Spleen (tissue), 11 donors: ENCODE results near the gene OSBPL7. TPM values are rescaled to one million over a fixed set of nuclear protein-coding genes. Genes with fewer than 3 reads are reported as not detected.

ENCODE experiments used
- DNase-seq: peaks from one replicate; pipeline ENCODE4 v3.0.0-alpha.2; 2020
- H3K27ac ChIP-seq, 8 donors: fragments of 200-600 bp; sonication (generic) in 7 of 8; 1 replicate in 4 of 8; 2 replicates in 4 of 8; pipeline versions ENCODE4 v1.5.0 to v1.8.0; 2016 to 2021; ENCODE audit warnings: inconsistent platforms in 4 of 8, mild to moderate bottlenecking in 4 of 8, moderate library complexity in 1 of 8
- H3K27me3 ChIP-seq, 7 donors: fragments of 200-600 bp; sonication (generic) in 6 of 7; replicated peaks in 1 of 7; 1 replicate in 4 of 7; 2 replicates in 3 of 7; pipeline versions ENCODE4 v1.5.0 to v1.8.0; 2016 to 2021; ENCODE audit warnings: inconsistent platforms in 3 of 7, mild to moderate bottlenecking in 1 of 7
- H3K36me3 ChIP-seq, 6 donors: fragments of 200-600 bp; sonication (generic) in 5 of 6; 1 replicate in 4 of 6; 2 replicates in 2 of 6; pipeline versions ENCODE4 v1.5.0 to v1.8.0; 2016 to 2021; ENCODE audit warnings: inconsistent platforms in 2 of 6
- H3K4me1 ChIP-seq, 6 donors: fragments of 200-600 bp; sonication (generic) in 5 of 6; 1 replicate in 3 of 6; 2 replicates in 3 of 6; pipeline versions ENCODE4 v1.5.0 to v1.8.0; 2016 to 2021; ENCODE audit warnings: inconsistent platforms in 3 of 6
- H3K4me3 ChIP-seq, 8 donors: fragments of 200-600 bp; sonication (generic) in 7 of 8; 1 replicate in 4 of 8; 2 replicates in 4 of 8; pipeline versions ENCODE4 v1.5.0 to v1.8.0; 2016 to 2021; ENCODE audit warnings: inconsistent platforms in 4 of 8, mild to moderate bottlenecking in 4 of 8, moderate library complexity in 2 of 8
- H3K9me3 ChIP-seq, 8 donors: fragments of 200-600 bp; sonication (generic) in 7 of 8; 1 replicate in 4 of 8; 2 replicates in 4 of 8; pipeline versions ENCODE4 v1.5.0 to v1.8.0; 2016 to 2021; ENCODE audit warnings: inconsistent platforms in 4 of 8
- CTCF ChIP-seq, 11 experiments: fragments of 200-600 bp in 7 of 11; fragments of 450-650 bp in 4 of 11; sonication (generic) in 4 of 11; IDR thresholded peaks in 8 of 11; conservative IDR thresholded peaks in 3 of 11; 1 replicate in 7 of 11; 2 replicates in 4 of 11; pipeline versions ENCODE4 v1.4.0 to v1.8.0; 2016 to 2021; ENCODE audit warnings: antibody characterized with exemption in 11 of 11, inconsistent platforms in 4 of 11, mild to moderate bottlenecking in 1 of 11
- POLR2A ChIP-seq, 3 donors: fragments of 450-650 bp; IDR thresholded peaks; one replicate each; pipeline ENCODE4 v1.5.1; 2017; ENCODE audit warnings: antibody characterized with exemption in 3 of 3, mild to moderate bottlenecking in 1 of 3
- POLR2AphosphoS5 ChIP-seq, 3 donors: sonication (generic); formaldehyde crosslinking; IDR thresholded peaks; one replicate each; pipeline ENCODE4 v1.5.1; 2017; ENCODE audit warnings: antibody characterized with exemption in 3 of 3
- whole genome bisulfite sequencing, 5 donors: extraction: QIAGEN DNeasy Blood & Tissue Kit in 3 of 5; methylation state at CpG; one replicate each; pipeline versions ENCODE4 v1.1.5 to v1.1.7; 2013 to 2018; 5-methylcytosine and 5-hydroxymethylcytosine counted together
- intact Hi-C: fragments of 100-400 bp; cut with DNase I; formaldehyde crosslinking; loops from one replicate; pipeline ENCODE4 v1.15.0; 2023; ENCODE audit warnings: low total_unique reads
- polyA plus RNA-seq, 3 donors: library from polyadenylated mRNA; stranded (reverse); fragments of 200-250 nt; gene quantifications; one replicate each; pipeline ENCODE4 v1.2.1, GENCODE V29; 2013
- total RNA-seq, 7 donors: library from RNA; depleted of rRNA in 3 of 7; stranded (reverse); fragments of >200 nt in 3 of 7; fragmentation: NEBNext Ultra II Directional in 4 of 7; extraction: Animal tissue kit (Norgen Biotek cat#: 25700) in 4 of 7; gene quantifications; one replicate each; pipeline versions ENCODE4 v1.1.0 to v1.2.1, GENCODE V29; 2016 to 2021
- donor health status: healthy with polysubstance abuse.
- donor health status: DM: no; HTN: no; CAD: no; lungs with moderate emphysema.
- donor health status: DM: no; HTN: no; CAD: no.
- donor health status: Bipolar disorder and iron deficiency.
- donor health status: healthy.
- donor health status: DM: no; HTN: no; CAD: no.
- donor health status: DM: yes; HTN: yes; CAD: no.

The OSBPL7 gene
- total and polyA plus RNA-seq, 10 donors: 7.7 to 33.3 (median 22.3) TPM

GRCh38 chr17:47830396-47831002, 8.9 kb upstream of the OSBPL7 start:
- TF ChIP-seq POLR2AphosphoS5 (IDR thresholded peaks at IDR 0.05): no peak
- TF ChIP-seq POLR2A (IDR thresholded peaks at IDR 0.05): no peak
- no peak for TF ChIP-seq CTCF (IDR thresholded peaks at IDR 0.05 in 8 of 11, conservative IDR thresholded peaks at IDR 0.05 in 3 of 11)
- H3K36me3 ChIP-seq: peaks cover 0 to 45% (median 33%) of the 10 kb centered on the region in 6 donors
- peak overlapping the region; percentile 75 to 96 (median 90) for H3K4me3 ChIP-seq
- no peaks in the 10 kb centered on the region for H3K9me3 ChIP-seq
- DNase-seq: no peak
- peak overlapping the region; percentile 80 to 94 (median 90) for H3K27ac ChIP-seq
- H3K27me3 ChIP-seq: no peaks in the 10 kb centered on the region
- 59 to 73% (median 69%) methylated on average over 18 of the region's 18 CpGs for WGBS, 5 donors
- intact Hi-C loops: no loop called here
- peaks cover 9 to 72% (median 50%) of the 10 kb centered on the region in 6 donors for H3K4me1 ChIP-seq

GRCh38 chr17:47829870-47830269, 8.3 kb upstream of the OSBPL7 start:
- no peaks in the 10 kb centered on the region for H3K9me3 ChIP-seq
- peak overlapping the region; percentile 80 to 94 (median 90) for H3K27ac ChIP-seq
- intact Hi-C loops: no loop called here
- no peaks in the 10 kb centered on the region for H3K27me3 ChIP-seq
- TF ChIP-seq CTCF (IDR thresholded peaks at IDR 0.05 in 8 of 11, conservative IDR thresholded peaks at IDR 0.05 in 3 of 11): no peak
- TF ChIP-seq POLR2A (IDR thresholded peaks at IDR 0.05): no peak
- peak in 1 of 3 donors; percentile 46 for TF ChIP-seq POLR2AphosphoS5 (IDR thresholded peaks at IDR 0.05)
- 69 to 82% (median 79%) methylated on average over 3 of the region's 3 CpGs for WGBS, 5 donors
- H3K4me3 ChIP-seq: peak overlapping the region in 1 of 8 donors; percentile 96
- H3K4me1 ChIP-seq: peaks cover 9 to 66% (median 47%) of the 10 kb centered on the region in 6 donors
- H3K36me3 ChIP-seq: peaks cover 0 to 46% (median 40%) of the 10 kb centered on the region in 6 donors
- no peak for DNase-seq

GRCh38 chr17:47823519-47823918, 1.9 kb upstream of the OSBPL7 start:
- H3K27ac ChIP-seq: no peak overlapping the region
- intact Hi-C loops: no loop called here

More at GRCh38 chr17:47823519-47823918, 1.9 kb upstream of the OSBPL7 start:
- Histone ChIP-seq H3K36me3 (peaks cover 3 to 74% (median 61%) of the 10 kb centered on the region in 6 donors), H3K27me3 (no peaks in the 10 kb centered on the region), H3K4me3 (no peak overlapping the region), H3K9me3 (no peaks in the 10 kb centered on the region), H3K4me1 (peaks cover 19 to 48% (median 33%) of the 10 kb centered on the region in 6 donors)
- DNase-seq: no peak
- TF ChIP-seq POLR2A (IDR thresholded peaks at IDR 0.05) (no peak), CTCF (IDR thresholded peaks at IDR 0.05 in 8 of 11, conservative IDR thresholded peaks at IDR 0.05 in 3 of 11) (no peak), POLR2AphosphoS5 (IDR thresholded peaks at IDR 0.05) (no peak)
- 84 to 98% (median 85%) methylated on average over 4 of the region's 4 CpGs for WGBS, 5 donors
